PC-3 (cell line): Measurements from ENCODE around the gene TMEM255B. TPM values are rescaled to one million over a fixed set of nuclear protein-coding genes. Genes with fewer than 3 reads are reported as not detected.
"Not testable (repeated sequence)": the region's sequence is repeated elsewhere in the genome, so short reads cannot be mapped to it uniquely, and the experiment has no call there.

Experiments used
- ATAC-seq: fragments of 200-7000 bp; cut with Tn5 transposase; 2 replicates; pipeline ENCODE4 v1.9.1; 2020; ENCODE audit warnings: mild to moderate bottlenecking, moderate library complexity
- BruUV-seq: library from RNA; stranded (reverse); fragments of 400-500 nt; replicated peaks from 2 replicates; lab custom pipeline; 2021; lab: Mats Ljungman, UMichigan
- CTCF ChIA-PET: fragments of 300-600 bp; sonication (Branson Sonifier 250); formaldehyde crosslinking; loops from one replicate; lab custom pipeline; 2022; ENCODE audit warnings: antibody characterized with exemption; lab: Charles Lee
- POLR2A ChIA-PET: fragments of 300-600 bp; sonication (Branson Sonifier 250); formaldehyde crosslinking; loops from one replicate; lab custom pipeline; 2022; ENCODE audit warnings: antibody characterized with exemption; ENCODE audit not compliant: unreplicated experiment; lab: Charles Lee
- DNase-seq: peaks from one replicate; pipeline ENCODE4 v3.0.0-alpha.2; 2015
- H2AFZ ChIP-seq: fragments of 300-600 bp; sonication (generic); 2 replicates; pipeline ENCODE4 v1.6.0; 2016; ENCODE audit warnings: antibody characterized with exemption, low read length
- H3F3A ChIP-seq: fragments of 300-600 bp; sonication (generic); one replicate; pipeline ENCODE4 v1.6.0; 2017; ENCODE audit warnings: antibody characterized with exemption, low read length, control low read depth, mild to moderate bottlenecking; ENCODE audit not compliant: unreplicated experiment
- H3K27ac ChIP-seq: fragments of 300-600 bp; sonication (generic); 2 replicates; pipeline ENCODE4 v1.5.1; 2016; ENCODE audit warnings: mild to moderate bottlenecking, low read length
- H3K27me3 ChIP-seq: fragments of 300-600 bp; sonication (generic); 2 replicates; pipeline ENCODE4 v1.6.1; 2016; ENCODE audit warnings: low read length, mixed read lengths
- H3K36me3 ChIP-seq: fragments of 300-600 bp; sonication (generic); 2 replicates; pipeline ENCODE4 v1.6.1; 2016; ENCODE audit warnings: low read depth, mixed run types, low read length, mixed read lengths
- H3K4me1 ChIP-seq: fragments of 300-600 bp; sonication (generic); 2 replicates; pipeline ENCODE4 v1.5.1; 2016; ENCODE audit warnings: low read length; ENCODE audit not compliant: insufficient read depth
- H3K4me2 ChIP-seq: fragments of 300-600 bp; sonication (generic); 2 replicates; pipeline ENCODE4 v1.6.0; 2016; ENCODE audit warnings: low read length
- H3K4me3 ChIP-seq: fragments of 300-600 bp; sonication (generic); 2 replicates; pipeline ENCODE4 v1.5.1; 2016; ENCODE audit warnings: mild to moderate bottlenecking, low read length, mixed read lengths
- H3K79me2 ChIP-seq: fragments of 300-600 bp; sonication (generic); 2 replicates; pipeline ENCODE4 v1.6.1; 2017; ENCODE audit warnings: low read length, mixed read lengths
- H3K9ac ChIP-seq: fragments of 300-600 bp; sonication (generic); 2 replicates; pipeline ENCODE4 v1.6.0; 2016; ENCODE audit warnings: mild to moderate bottlenecking, low read length
- H3K9me2 ChIP-seq: fragments of 300-600 bp; sonication (generic); replicated peaks from 2 replicates; pipeline ENCODE4 v1.6.1; 2016; ENCODE audit warnings: mixed run types, low read length, mixed read lengths
- H3K9me3 ChIP-seq: fragments of 300-600 bp; sonication (generic); 2 replicates; pipeline ENCODE4 v1.6.1; 2016; ENCODE audit warnings: low read length, mixed read lengths
- H4K20me1 ChIP-seq: fragments of 300-600 bp; sonication (generic); 2 replicates; pipeline ENCODE4 v1.6.1; 2016; ENCODE audit warnings: low read length, mixed read lengths
- CTCF ChIP-seq: fragments of 300-600 bp; sonication (generic); conservative IDR thresholded peaks from 2 replicates; pipeline ENCODE4 v1.5.1; 2017; ENCODE audit warnings: antibody characterized with exemption, low read depth, mild to moderate bottlenecking, low read length
- EZH2 ChIP-seq: fragments of 300-600 bp; sonication (generic); IDR thresholded peaks from one replicate; pipeline ENCODE4 v1.6.1; 2017; ENCODE audit warnings: antibody characterized with exemption, mild to moderate bottlenecking, low read length; ENCODE audit not compliant: unreplicated experiment
- EZH2phosphoT487 ChIP-seq: fragments of 300-600 bp; sonication (generic); IDR thresholded peaks from 2 replicates; pipeline ENCODE4 v1.6.1; 2018; ENCODE audit warnings: mild to moderate bottlenecking, antibody characterized with exemption, low read length, borderline replicate concordance
- intact Hi-C: fragments of 100-400 bp; cut with micrococcal nuclease; formaldehyde crosslinking; loops from 2 replicates; pipeline ENCODE4 v1.9.0; 2023
- total RNA-seq: library from RNA; depleted of rRNA; stranded (reverse); fragments of >200 nt; gene quantifications from 2 replicates; pipeline ENCODE4 v1.2.3, GENCODE V29; 2014

TMEM255B gene
- total RNA-seq, 1 experiment from 2014 or later: 26.9 TPM

DNA sequence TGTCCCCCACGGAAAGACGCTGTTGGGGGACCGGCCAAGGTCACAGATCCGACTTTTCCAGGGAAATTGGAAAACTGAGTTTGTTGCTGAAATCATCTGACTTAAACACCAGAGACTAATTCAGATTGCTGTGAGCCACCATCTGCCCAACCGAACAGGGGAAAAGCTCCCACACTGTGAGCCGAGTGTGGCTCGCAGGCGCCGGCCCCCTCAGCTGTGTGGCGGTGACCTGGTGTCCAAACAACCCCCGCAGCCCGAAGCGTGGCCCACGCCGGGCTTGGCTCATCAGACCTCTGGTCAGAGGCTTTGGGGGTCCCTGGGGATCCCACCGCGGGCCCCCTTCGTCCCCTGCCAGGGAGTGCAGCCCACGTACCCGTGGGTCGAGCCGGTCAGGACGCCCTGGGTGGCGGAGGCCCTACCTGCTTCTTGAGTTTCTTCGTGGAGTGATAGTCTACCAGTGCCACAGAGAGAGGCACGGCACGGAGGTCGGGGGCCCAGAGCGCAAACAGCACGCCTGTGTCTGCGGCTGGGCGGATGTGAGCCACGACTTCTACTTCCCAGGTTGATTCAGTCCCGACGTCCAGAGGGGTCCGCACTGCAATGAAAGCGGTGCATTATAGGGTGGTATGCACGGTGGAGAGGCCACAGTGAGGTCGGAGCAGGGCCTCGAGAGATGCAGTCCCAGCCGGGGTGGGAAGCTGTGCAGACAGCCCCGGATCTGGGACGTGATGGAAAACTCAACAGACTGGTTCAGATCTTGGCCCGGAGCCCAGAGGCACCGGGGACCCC is 64.1 kb downstream of the TMEM255B start:
- TF ChIP-seq EZH2 (no peak), EZH2phosphoT487 (no peak)
- Histone ChIP-seq H2AFZ (no peak overlapping the region), H3K4me3 (no peak overlapping the region), H3K36me3 (no peaks in the 10 kb centered on the region), H4K20me1 (no peaks in the 10 kb centered on the region), H3K79me2 (0 out of 2 replicates have a peak, but pooled peaks cover 7% of the 10 kb centered on the region), H3K27ac (no peak overlapping the region), H3K9ac (no peak overlapping the region), H3K4me1 (peaks cover 23% of the 10 kb centered on the region), H3F3A (no peaks in the 10 kb centered on the region), H3K9me3 (no peaks in the 10 kb centered on the region), H3K27me3 (no peaks in the 10 kb centered on the region), H3K4me2 (no peak overlapping the region), H3K9me2 (no peaks in the 10 kb centered on the region)
- BruUV-seq: no TSS peak
- DNase-seq (no peak), ATAC-seq (no peak)
- intact Hi-C loops: loop anchor here (5.0 kb wide), 1 partner anchor 39 kb away; the partner anchor contains the start of gene GAS6
- ChIA-PET POLR2A (no interaction called here), CTCF (no interaction called here)

DNA sequence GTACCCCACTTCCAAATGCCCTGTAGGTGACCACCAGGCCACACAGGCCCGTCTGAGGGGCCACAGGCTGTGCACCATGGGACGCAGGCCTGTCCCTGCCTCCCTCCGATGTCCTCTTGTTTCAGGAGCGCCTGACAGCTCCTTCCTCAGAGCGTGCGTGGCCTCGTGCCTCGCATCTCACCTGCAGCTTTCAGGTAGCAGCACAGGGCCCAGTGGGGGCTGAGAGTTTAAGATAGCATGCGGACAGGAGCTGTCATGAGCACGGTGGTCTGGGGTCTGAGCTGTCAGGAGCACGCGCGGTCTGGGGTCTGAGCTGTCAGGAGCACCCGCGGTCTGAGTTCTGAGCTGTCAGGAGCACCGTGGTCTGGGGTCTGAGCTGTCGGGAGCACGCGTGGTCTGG is 64.7 kb downstream of the TMEM255B start:
- H3K4me3 ChIP-seq: no peak overlapping the region
- peaks cover 23% of the 10 kb centered on the region for H3K4me1 ChIP-seq
- intact Hi-C loops: loop anchor here (5.0 kb wide), 1 partner anchor 39 kb away; the partner anchor contains the start of gene GAS6
- no peak for TF ChIP-seq EZH2
- TF ChIP-seq CTCF: no peak
- TF ChIP-seq EZH2phosphoT487: no peak
- no peak overlapping the region for H3K9ac ChIP-seq
- no peak for ATAC-seq
- ChIA-PET CTCF (no interaction called here), POLR2A (no interaction called here)
- H3K27ac ChIP-seq: no peak overlapping the region
- no peaks in the 10 kb centered on the region for H3K27me3 ChIP-seq
- 0 out of 2 replicates have a peak, but pooled peaks cover 7% of the 10 kb centered on the region for H3K79me2 ChIP-seq
- no peak for DNase-seq
- H3K4me2 ChIP-seq: no peak overlapping the region
- no peaks in the 10 kb centered on the region for H3K9me3 ChIP-seq
- H3F3A ChIP-seq: no peaks in the 10 kb centered on the region
- H2AFZ ChIP-seq: no peak overlapping the region
- BruUV-seq: no TSS peak
- no peaks in the 10 kb centered on the region for H4K20me1 ChIP-seq
- H3K36me3 ChIP-seq: no peaks in the 10 kb centered on the region
- no peaks in the 10 kb centered on the region for H3K9me2 ChIP-seq

- H3K4me3 ChIP-seq: no peak overlapping the region
Observed at GRCh38 chr13:113825841-113826240, 66.8 kb downstream of the TMEM255B start.

DNA sequence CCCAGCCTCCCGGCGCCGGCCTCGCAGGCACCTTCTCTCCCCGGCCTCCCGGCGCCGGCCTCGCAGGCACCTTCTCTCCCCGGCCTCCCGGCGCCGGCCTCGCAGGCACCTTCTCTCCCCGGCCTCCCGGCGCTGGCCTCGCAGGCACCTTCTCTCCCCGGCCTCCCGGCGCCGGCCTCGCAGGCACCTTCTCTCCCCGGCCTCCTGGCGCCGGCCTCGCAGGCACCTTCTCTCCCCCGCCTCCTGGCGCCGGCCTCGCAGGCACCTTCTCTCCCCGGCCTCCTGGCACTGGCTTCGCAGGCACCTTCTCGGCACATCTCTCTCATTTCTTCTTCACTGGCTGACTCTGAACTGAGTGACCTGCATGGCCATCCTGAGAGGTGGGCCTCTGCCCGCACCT is 67.4 kb downstream of the TMEM255B start:
- intact Hi-C loops, H3F3A ChIP-seq, H3K4me3 ChIP-seq, H3K36me3 ChIP-seq, H3K9me2 ChIP-seq, H4K20me1 ChIP-seq, H3K9me3 ChIP-seq, BruUV-seq, H3K27me3 ChIP-seq, H2AFZ ChIP-seq, H3K4me1 ChIP-seq, H3K9ac ChIP-seq, H3K79me2 ChIP-seq, DNase-seq, CTCF ChIA-PET, H3K27ac ChIP-seq, ATAC-seq, H3K4me2 ChIP-seq, POLR2A ChIA-PET: not testable (repeated sequence)

More at GRCh38 chr13:113825841-113826240, 66.8 kb downstream of the TMEM255B start:
- Histone ChIP-seq H3K9me2 (no peaks in the 10 kb centered on the region), H3K27ac (no peak overlapping the region), H3K36me3 (no peaks in the 10 kb centered on the region), H3K27me3 (no peaks in the 10 kb centered on the region), H3F3A (no peaks in the 10 kb centered on the region), H3K9ac (no peak overlapping the region), H3K4me2 (no peak overlapping the region), H4K20me1 (no peaks in the 10 kb centered on the region), H2AFZ (no peak overlapping the region), H3K9me3 (no peaks in the 10 kb centered on the region), H3K4me1 (peaks cover 14% of the 10 kb centered on the region), H3K79me2 (0 out of 2 replicates have a peak, but pooled peaks cover 7% of the 10 kb centered on the region)
- intact Hi-C loops: no loop called here
- no TSS peak for BruUV-seq
- DNase-seq (no peak), ATAC-seq (no peak)
- POLR2A ChIA-PET: no interaction called here
- CTCF ChIA-PET: interaction anchor here (1.1 kb wide), 1 partner anchor 122 kb away, joined by 7 read pairs; no protein-coding TSS in a partner anchor
- no peak for TF ChIP-seq CTCF
- TF ChIP-seq EZH2phosphoT487: no peak
- TF ChIP-seq EZH2: no peak
